H1 (cell line): ENCODE measurements around the gene ANXA9. TPM values are rescaled to one million over a fixed set of nuclear protein-coding genes. Genes with fewer than 3 reads are reported as not detected.
A peak's percentile ranks its signal among the peaks of the same experiment; 100 is the strongest.

ENCODE experiments used
- BRCA1 ChIP-seq: IDR thresholded peaks from 2 replicates; pipeline ENCODE4 v1.6.1; 2012; ENCODE audit warnings: low read depth, low read length, improper control_type of control experiment
- CHD7 ChIP-seq: fragments of 300-600 bp; sonication (generic); IDR thresholded peaks from 2 replicates; pipeline ENCODE4 v1.7.1; 2012; ENCODE audit warnings: low read length, moderate library complexity, mild to moderate bottlenecking, inconsistent platforms; ENCODE audit not compliant: insufficient replicate concordance
- EP300 ChIP-seq, 2 experiments: IDR thresholded peaks; 1 replicate in 1 of 2; 2 replicates in 1 of 2; pipeline ENCODE4 v1.6.1; 2011 to 2012; ENCODE audit warnings: low read depth in 2 of 2, low read length in 2 of 2, mild to moderate bottlenecking in 2 of 2, borderline replicate concordance in 1 of 2, inconsistent platforms in 1 of 2, moderate library complexity in 1 of 2
- HDAC2 ChIP-seq, 2 experiments: fragments of 300-600 bp in 1 of 2; sonication (generic) in 1 of 2; IDR thresholded peaks; 2 replicates each; pipeline ENCODE4 v1.6.1; 2011 to 2012; ENCODE audit warnings: low read depth in 2 of 2, low read length in 2 of 2, mild to moderate bottlenecking in 2 of 2, moderate library complexity in 2 of 2, borderline replicate concordance in 1 of 2, inconsistent platforms in 1 of 2
- NANOG ChIP-seq: IDR thresholded peaks from 2 replicates; pipeline ENCODE4 v1.6.1; 2011; ENCODE audit warnings: low read length, low read depth, mild to moderate bottlenecking, inconsistent platforms; ENCODE audit not compliant: insufficient read depth, poor library complexity, severe bottlenecking
- TAF1 ChIP-seq: IDR thresholded peaks from 2 replicates; pipeline ENCODE4 v1.6.1; 2011; ENCODE audit warnings: mild to moderate bottlenecking, low read depth, low read length
- YY1 ChIP-seq: IDR thresholded peaks from 2 replicates; pipeline ENCODE4 v1.6.1; 2011; ENCODE audit warnings: low read depth, mild to moderate bottlenecking, low read length
- polyA plus RNA-seq, 7 experiments: library from polyadenylated mRNA; depleted of rRNA in 3 of 7; stranded (reverse) in 5 of 7; unstranded in 2 of 7; fragments of >200 nt in 5 of 7; fragments of 200-250 nt in 2 of 7; gene quantifications; 1 replicate in 5 of 7; 2 replicates in 1 of 7; 4 replicates in 1 of 7; pipeline versions ENCODE4 v1.2.1 to v1.2.3, GENCODE V29; 2011 to 2013; ENCODE audit warnings: missing spikeins in 2 of 7, mixed read lengths in 2 of 7
- total RNA-seq: library from RNA; stranded (reverse); fragmentation: NEBNext Ultra II Directional; extraction: Animal tissue kit (Norgen Biotek cat#: 25700); gene quantifications from 2 replicates; pipeline ENCODE4 v1.2.1, GENCODE V29; 2021

The ANXA9 gene
- total and polyA plus RNA-seq, 2 of the 8 experiments (the other 6 are each of a cell fraction or from before 2014, with no cell fraction given): 1.8 to 3.5 TPM

GRCh38 chr1:150976879-150977694, 5.0 kb upstream of the ANXA9 start (continued):
- TF ChIP-seq CHD7 (no peak), YY1 (0 out of 2 replicates have a peak, but pooled peaks have one; percentile 18), EP300 (IDR thresholded peaks at IDR 0.05; ENCODE audit: borderline replicate concordance in 1 of 2, low read depth in 2 of 2, low read length in 2 of 2) (no peak), TAF1 (0 out of 2 replicates have a peak, but pooled peaks have one; percentile 16), NANOG (no peak), HDAC2 (IDR thresholded peaks at IDR 0.05; ENCODE audit: borderline replicate concordance in 1 of 2, low read depth in 2 of 2, low read length in 2 of 2) (0 out of 4 replicates have a peak, but pooled peaks of 1 of the 2 experiments have one; percentile 43), BRCA1 (no peak)
